ENCODE measurements around the gene RPRD1B.
A peak's percentile ranks its signal among the peaks of the same experiment; 100 is the strongest.
"Not testable (repeated sequence)": the region's sequence is repeated elsewhere in the genome, so short reads cannot be mapped to it uniquely, and the experiment has no call there.

Gene RPRD1B

GRCh38 chr20:38073307-38074071 lies 39.9 kb downstream of the RPRD1B start:
- DNase-seq (ENCODE audit: low spot score): peak; percentile 64

DNA sequence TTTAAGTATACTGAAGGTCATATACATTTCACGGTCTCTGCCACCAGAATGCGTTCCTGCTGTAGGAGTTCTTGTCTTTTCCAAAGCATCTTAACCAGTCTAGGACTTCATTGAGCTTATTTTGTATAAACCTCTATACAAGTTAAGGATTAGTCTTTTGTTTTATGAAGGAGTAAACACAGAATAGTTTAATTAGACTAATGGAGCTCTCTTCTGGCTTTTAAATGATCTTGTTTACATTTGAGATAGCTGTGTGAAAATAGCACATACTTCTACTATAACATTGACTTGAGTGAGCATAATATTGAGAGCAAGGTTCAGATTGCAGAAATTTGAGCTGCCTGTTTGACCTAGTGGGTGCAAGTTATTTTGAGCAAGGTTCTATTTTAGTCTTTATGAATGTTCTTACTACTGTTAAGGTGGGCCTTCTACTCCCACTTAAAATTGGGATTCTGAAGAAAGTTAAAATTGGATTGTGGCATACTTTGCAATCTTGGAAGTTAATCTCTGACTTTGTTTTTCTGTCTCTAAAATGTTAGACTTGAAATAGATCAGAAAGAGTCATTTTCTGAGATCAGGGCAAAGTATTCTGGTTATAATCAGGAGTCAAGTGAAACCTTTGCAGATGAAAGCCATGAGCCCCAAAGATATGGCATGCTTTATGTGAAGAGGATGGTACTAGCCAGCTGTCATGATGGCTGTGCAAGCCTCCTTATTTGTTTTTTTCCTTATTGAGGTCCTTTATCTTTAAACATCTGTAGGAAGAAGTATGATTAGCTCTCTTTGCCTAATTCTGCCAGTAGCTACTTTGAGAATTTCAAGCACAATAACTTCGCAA lies 41.8 kb downstream of the RPRD1B start:
- DNase-seq (ENCODE audit: low spot score): no peak

- DNase-seq (ENCODE audit: low spot score): no peak
Observed at GRCh38 chr20:38076548-38076947, 43.0 kb downstream of the RPRD1B start.

- DNase-seq (ENCODE audit: low spot score): no peak
Observed at GRCh38 chr20:38078084-38078483, 44.5 kb downstream of the RPRD1B start.

DNA sequence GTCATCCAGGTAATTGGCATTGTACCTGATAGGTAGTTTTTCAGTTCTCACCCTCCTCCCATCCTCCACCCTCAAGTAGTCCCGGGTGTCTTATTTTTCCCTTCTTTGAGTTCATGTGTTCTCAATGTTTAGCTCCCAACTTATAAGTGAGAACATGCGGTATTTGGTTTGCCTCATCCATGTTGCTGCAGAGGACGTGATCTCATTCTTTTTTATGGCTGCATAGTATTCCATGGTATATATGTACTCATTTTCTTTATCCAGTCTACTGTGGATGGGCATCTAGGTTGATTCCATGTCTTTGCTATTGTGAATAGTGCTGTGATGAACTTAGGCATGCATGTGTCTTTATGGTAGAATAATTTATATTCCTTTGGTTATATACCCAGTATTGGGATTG lies 45.8 kb downstream of the RPRD1B start:
- DNase-seq (ENCODE audit: low spot score): no peak

DNA sequence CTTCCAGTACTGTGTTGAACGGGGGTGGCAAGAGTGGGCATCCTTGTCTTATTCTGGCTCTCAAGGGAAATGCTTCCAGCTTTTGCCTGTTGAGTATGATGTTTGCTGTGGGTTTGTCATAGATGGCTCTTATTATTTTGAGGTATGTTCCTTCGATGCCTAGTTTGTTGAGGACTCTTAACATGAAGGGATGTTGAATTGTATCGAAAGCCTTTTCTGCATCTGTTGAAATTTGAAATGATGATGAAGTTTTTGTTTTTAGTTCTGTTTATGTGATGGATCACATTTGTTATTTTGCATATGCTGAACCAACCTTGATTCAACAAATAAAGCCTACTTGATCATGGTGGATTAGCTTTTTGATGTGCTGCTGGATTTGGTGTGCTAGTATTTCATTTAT lies 48.0 kb downstream of the RPRD1B start:
- DNase-seq (ENCODE audit: low spot score): no peak

DNA sequence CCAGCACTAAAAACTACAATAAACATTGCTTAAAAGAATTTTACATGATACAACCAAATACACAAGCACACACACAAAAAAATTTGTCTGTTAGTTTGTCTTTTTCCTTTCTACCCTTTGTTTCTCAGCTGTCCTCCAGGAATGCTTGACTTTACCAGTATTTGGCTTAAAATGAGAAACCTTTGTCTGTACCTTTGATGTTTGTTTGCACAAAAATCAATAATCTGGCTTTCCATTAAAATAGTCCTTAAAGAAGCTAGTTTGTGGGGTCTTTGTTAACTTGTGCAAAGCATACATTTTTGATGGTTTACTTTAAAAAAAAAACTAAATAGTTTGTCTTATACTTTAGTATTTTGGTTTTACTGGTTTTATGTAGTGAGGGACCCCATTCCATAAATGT lies 49.3 kb downstream of the RPRD1B start:
- DNase-seq (ENCODE audit: low spot score): no peak

GRCh38 chr20:38083338-38084048 lies 49.9 kb downstream of the RPRD1B start:
- no peak for DNase-seq (ENCODE audit: low spot score)

DNA sequence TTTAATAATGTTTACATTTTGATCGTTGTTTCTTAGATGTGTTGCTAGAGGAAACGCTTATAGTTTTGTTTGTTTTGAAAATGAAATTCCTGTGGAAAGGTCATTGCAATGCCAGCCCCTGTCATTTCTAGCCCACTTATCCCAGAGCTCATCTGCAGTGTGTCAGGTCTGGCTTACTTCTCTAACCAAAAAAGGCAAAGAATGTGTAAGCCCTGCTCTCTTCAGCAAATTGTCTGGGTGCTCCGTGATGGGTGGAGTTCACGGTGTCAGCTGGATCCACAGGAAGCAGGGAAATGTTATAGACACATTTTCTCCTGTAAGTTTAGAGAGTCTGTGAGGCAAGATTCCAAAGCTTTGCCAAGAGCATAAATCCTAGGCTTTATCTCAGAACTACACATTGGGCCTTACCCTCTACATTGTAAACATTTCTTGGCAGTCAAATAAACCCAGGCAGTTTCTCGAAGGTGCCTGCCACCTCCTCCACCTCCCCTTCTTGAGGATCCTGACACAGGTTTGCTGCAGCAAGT lies 50.9 kb downstream of the RPRD1B start:
- DNase-seq (ENCODE audit: low spot score): no peak

- no peak for DNase-seq (ENCODE audit: low spot score)
Observed at GRCh38 chr20:38085026-38085425, 51.5 kb downstream of the RPRD1B start.

- no peak for DNase-seq (ENCODE audit: low spot score)
Observed at GRCh38 chr20:38089500-38089899, 56.0 kb downstream of the RPRD1B start.

DNA sequence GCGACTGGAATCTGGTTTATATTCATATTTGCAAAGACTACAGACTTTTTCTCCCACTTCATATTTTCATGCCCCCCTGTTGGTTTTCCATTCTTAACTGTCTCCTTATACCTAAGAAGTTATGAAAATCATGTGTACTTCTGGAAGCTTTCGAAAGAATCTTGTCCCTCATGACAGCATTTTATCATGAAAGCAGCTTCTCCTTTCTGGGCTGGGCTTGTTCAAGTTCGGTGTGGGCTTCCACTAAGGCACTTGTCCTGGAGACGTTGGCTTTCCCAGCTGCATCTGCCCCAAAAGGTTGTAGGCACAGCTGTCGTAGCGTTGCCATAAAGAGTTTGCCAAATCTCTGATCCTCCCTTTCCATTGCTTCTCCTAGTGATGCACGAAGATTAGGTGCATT lies 56.5 kb downstream of the RPRD1B start:
- no peak for DNase-seq (ENCODE audit: low spot score)

DNA sequence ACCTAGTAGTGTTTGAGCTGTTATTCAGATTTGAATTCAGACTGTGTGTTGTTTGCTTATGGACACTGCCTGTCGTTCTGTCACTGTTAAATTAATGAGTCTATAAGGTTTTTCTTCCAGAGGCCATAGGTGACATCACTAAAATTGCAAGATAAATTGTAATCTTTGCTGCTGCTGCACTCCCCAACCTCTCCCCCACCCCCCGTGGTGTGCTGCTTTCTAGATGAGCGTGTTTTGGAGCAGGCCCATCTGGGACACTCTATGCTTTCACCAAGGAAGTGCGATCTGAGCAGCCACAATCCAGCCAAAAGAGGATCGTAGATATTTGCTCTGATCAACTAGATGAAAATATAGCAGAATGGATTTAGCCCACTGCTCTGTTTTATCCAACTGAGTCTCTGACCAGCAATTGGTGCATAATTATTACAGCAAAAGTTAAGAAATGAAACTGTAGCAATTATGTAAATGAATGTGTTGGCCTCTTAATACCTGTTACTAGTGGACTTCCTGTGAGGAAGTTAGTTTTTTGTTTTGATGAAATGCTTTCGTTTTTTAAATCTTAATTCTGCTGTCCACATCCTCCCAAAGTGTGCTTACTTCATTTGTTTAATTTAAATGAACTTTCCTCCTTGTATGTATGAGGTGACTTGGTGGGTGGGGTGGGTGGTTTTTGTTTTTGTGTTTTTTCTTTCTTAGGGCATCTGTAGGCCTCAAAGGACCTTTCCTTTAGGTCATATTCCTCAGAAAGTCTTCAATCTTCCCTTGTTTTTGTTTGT lies 58.1 kb downstream of the RPRD1B start:
- no peak for DNase-seq (ENCODE audit: low spot score)

- no peak for DNase-seq (ENCODE audit: low spot score)
Observed at GRCh38 chr20:38092260-38092857, 58.8 kb downstream of the RPRD1B start.

DNA sequence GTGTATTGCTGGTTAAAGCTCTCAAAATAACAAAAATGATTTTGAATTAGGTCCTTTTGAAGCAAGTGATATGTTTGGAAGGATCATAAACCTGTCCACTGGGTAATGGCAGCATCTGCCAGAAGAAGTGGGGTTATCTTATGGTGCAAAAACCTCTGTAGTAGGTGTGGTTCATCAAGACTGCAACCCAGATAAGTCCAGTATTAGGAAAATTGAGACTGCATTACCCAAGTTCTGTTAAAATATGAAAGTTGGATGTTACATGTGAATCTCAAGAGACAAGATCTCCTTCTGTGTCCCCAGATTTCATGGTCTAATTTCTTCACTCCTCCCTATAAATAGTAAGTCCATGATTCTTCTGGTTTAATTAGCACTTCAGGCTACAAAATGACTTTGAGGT lies 59.4 kb downstream of the RPRD1B start:
- DNase-seq (ENCODE audit: low spot score): no peak

DNA sequence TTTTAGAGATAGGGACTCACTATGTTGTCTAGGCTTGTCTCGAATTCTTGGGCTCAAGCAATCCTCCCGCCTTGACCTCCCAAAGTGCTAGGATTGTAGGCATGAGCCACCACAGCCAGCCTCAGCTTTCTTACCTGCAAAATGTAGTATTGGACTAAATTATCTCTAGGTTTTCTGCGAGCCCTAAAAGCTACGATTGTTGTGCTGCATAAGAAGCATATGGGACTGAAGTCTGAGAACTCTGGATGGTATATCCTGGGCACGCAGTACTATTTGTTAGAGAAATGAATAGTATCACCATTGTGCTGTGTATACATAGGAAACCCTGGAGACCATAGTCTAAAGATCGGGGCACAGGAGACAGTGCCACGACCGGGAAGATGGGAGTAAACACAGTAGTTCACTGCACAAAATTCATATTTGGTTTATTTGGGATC lies 60.1 kb downstream of the RPRD1B start:
- DNase-seq (ENCODE audit: low spot score): no peak

DNA sequence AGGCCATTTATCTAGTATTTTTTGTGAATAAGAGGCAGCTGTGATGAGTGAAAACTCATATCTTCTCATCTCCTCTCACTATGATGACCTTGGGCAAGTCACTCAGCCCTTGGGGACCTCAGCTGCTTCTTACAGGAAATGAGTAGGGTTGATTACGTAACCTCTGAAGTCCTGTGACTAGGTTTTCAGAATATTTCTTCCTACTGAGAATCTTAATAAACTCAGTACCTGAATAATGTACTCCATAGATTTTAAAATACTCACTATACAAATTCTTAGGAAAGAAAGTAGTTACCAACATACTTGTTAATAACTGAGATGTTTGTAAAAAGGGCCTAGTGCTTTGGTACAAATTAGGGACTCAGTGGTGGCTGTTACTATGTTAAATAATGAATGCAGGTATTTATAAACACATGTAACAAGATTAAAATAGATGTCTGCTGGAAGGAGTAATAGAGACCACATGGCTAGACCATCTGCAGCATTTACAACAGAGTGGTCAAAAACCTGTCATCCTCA lies 60.9 kb downstream of the RPRD1B start:
- peak; percentile 37 for DNase-seq (ENCODE audit: low spot score)

- no peak for DNase-seq (ENCODE audit: low spot score)
Observed at GRCh38 chr20:38095017-38095686, 61.6 kb downstream of the RPRD1B start.

GRCh38 chr20:38098952-38099351 lies 65.4 kb downstream of the RPRD1B start:
- DNase-seq (ENCODE audit: low spot score): no peak

GRCh38 chr20:38102206-38102605 lies 68.7 kb downstream of the RPRD1B start:
- DNase-seq (ENCODE audit: low spot score): not testable (repeated sequence)

All from SW480 (cell line).